Measurements from ENCODE around the gene SLC5A11.
"Not testable (repeated sequence)": the region's sequence is repeated elsewhere in the genome, so short reads cannot be mapped to it uniquely, and the experiment has no call there.

The SLC5A11 gene

GRCh38 chr16:24852281-24852721 is 6.5 kb downstream of the SLC5A11 start:
- no peak for DNase-seq (ENCODE audit: low read depth)
- no peak overlapping the region for H3K4me3 ChIP-seq (ENCODE audit: low read depth, low read length)
- no peak for TF ChIP-seq CTCF (IDR thresholded peaks at IDR 0.05; ENCODE audit: low read depth, low read length, missing control alignments)

- no peak for TF ChIP-seq CTCF (IDR thresholded peaks at IDR 0.05; ENCODE audit: low read depth, low read length, missing control alignments)
- H3K4me3 ChIP-seq (ENCODE audit: low read depth, low read length): no peak overlapping the region
- DNase-seq (ENCODE audit: low read depth): no peak
These were observed 7.5 kb downstream of the SLC5A11 start for GRCh38 chr16:24853169-24853824.

- no peak for TF ChIP-seq CTCF (IDR thresholded peaks at IDR 0.05; ENCODE audit: low read depth, low read length, missing control alignments)
- H3K4me3 ChIP-seq (ENCODE audit: low read depth, low read length): no peak overlapping the region
- DNase-seq (ENCODE audit: low read depth): no peak
These were observed 8.1 kb downstream of the SLC5A11 start for GRCh38 chr16:24853830-24854229.

DNA sequence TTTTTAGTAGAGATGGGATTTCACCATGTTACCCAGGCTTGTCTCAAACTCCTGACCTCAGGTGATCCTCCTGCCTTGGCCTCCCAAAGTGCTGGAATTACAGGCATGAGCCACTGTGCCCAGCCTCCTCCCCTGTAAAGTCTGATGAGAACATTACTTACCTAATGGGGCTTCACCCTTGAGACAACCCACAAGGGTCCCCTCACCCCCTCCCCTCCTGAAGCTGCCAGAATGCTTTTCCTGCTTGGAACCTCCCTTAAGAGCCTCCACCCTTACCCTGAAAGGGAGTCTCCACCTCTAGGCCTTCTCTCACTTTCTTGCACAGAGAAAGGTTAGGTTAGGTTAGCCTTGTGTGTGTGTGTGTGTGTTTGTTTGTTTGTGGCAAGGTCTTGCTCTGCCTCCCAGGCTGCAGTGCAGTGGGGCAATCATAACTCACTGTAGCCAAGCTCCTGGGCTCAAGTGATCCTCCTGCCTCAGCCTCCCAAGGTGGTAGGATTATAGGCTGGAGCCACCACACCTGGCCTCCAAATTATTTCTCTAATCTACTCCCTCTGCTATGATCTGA is 8.9 kb downstream of the SLC5A11 start:
- H3K4me3 ChIP-seq (ENCODE audit: low read depth, low read length): no peak overlapping the region
- TF ChIP-seq CTCF (IDR thresholded peaks at IDR 0.05; ENCODE audit: low read depth, low read length, missing control alignments): no peak
- no peak for DNase-seq (ENCODE audit: low read depth)

DNA sequence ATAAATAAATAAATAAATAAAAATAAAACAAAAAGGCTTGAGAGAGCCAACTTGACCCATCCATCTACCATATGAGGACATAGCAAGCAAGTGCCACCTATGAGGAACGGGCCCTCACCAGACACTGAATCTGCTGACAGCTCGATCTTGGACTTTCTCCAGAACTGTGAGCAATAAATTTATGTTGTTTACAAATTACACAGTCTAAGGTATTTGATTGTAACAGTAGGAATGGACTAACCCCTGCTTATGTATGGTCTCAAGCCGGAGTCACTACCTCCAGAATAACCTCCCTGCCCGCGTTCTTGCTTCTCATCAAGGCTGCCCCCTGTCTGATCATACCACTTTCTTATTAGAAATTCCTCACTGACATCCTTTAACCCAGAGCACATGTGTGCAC is 9.9 kb downstream of the SLC5A11 start:
- no peak for DNase-seq (ENCODE audit: low read depth)
- TF ChIP-seq CTCF (IDR thresholded peaks at IDR 0.05; ENCODE audit: low read depth, low read length, missing control alignments): no peak
- H3K4me3 ChIP-seq (ENCODE audit: low read depth, low read length): no peak overlapping the region

DNA sequence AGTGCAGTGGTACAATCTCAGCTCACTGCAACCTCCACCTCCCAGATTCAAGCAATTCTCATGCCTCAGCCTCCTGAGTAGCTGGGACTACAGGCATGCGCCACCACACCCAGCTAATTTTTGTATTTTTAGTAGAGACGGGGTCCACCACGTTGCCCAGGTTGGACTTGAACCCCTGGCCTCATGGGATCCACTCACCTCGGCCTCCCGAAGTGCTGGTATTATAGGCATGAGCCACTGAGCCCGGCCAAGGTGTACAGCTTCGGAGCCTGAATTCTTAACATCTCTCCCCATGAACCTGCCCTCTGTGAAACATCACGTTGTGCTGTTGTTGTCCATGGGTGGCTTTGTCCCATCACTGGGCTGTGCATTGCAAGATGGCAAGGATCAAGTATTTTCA is 11.1 kb downstream of the SLC5A11 start:
- not testable (repeated sequence) for H3K4me3 ChIP-seq (ENCODE audit: low read depth, low read length); DNase-seq (ENCODE audit: low read depth)

- no peak for TF ChIP-seq CTCF (IDR thresholded peaks at IDR 0.05; ENCODE audit: low read depth, low read length, missing control alignments)
- no peak for DNase-seq (ENCODE audit: low read depth)
- no peak overlapping the region for H3K4me3 ChIP-seq (ENCODE audit: low read depth, low read length)
These were observed 12.7 kb downstream of the SLC5A11 start for GRCh38 chr16:24858219-24859041.
